ENCODE results near the gene HAO1.

DNA sequence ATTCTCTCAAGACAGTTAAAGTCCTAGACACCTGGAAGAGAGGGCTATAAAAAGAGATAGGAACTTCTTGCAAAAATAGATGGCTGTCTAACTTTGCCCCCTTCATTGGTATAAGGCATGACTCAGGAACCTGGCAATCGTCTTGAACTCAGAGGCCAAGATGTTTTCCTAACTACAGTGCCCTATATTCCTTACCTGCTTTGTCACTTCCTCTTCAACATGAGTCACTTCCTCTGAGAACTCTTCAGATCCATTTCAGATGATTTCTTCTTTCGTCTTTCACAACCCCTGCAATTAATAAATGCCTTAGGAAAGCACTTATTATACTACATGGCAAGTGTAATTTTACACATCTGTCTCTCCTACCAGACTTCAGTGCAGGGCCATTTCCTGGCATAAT lies 83.5 kb downstream of the HAO1 start:
- TF ChIP-seq POLR2AphosphoS5 (IDR thresholded peaks at IDR 0.05; ENCODE audit: low read depth, low read length) (no peak), PTBP1 (IDR thresholded peaks at IDR 0.05; ENCODE audit: low read depth, low read length, poor library complexity, severe bottlenecking) (no peak), ARNT (IDR thresholded peaks at IDR 0.05) (no peak), ZNF383 (CRISPR knock-in tag; IDR thresholded peaks at IDR 0.05; ENCODE audit: borderline replicate concordance) (no peak)
